GM19240 (cell line): ENCODE measurements around the gene ZNF579.
A peak's percentile ranks its signal among the peaks of the same experiment; 100 is the strongest.

Source experiments
- DNase-seq: peaks from one replicate; pipeline ENCODE4 v3.0.0; 2011; ENCODE audit warnings: low spot score; ENCODE audit not compliant: insufficient read length

The ZNF579 gene

DNA sequence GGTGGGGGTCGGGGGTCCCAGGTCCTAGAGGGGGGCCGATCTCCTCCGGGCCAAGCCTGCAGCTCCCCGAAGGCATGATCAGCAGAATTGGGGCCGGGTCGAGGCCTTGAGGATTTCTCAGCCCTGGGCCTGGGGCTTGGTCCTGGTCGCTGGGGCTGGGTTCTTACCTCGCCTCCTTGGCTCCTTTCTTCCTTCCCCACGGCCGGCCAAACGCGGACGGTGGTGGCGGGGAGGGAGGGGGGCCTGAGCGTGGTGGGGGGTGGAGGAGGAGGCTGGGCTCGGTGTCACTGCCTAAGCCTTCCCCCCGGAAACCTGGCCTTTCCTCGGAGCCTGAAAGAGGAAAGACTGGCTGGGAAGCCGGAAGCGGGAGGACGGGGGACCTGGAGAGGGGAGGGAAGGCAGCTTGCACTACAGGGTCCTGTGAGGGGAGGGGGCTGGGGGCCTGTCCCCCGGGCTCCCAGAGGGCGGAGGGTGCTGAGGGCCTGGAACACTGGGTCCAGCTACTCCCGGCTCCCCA is at the start of gene ZNF579:
Gene ZNF579, minus strand, starts transcription at position 221 of the 517 bp plus-strand sequence. CDS start 1,209 bp downstream, outside the sequence.
- DNase-seq = peak; percentile 90

- DNase-seq = no peak
Measured at GRCh38 chr19:55626350-55626749, 45.7 kb upstream of the ZNF579 start.

DNA sequence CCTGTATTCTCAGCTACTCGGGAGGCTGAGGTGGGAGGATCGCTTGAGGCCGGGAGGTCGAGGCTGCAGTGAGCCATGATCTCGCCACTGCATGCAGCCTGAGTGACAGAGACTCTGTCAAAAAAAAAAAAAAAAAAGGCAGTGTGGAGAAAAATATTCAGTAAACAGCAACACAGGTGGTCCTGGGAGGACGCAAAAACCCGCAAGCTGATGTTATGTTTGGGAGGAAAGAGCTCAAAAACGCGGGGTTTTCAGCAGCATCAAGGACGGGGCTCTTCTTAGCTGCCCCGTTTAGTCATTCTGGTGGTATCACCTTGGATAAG is 44.3 kb upstream of the ZNF579 start:
- no peak for DNase-seq

GRCh38 chr19:55624109-55625003 is 43.7 kb upstream of the ZNF579 start, which contains the start of gene ZNF784:
TSS of gene ZNF784 (minus strand) at chr19:55624566. CDS start at chr19:55624561, 5 bp downstream.
- DNase-seq = peak; percentile 92

GRCh38 chr19:55623561-55623960 is 42.9 kb upstream of the ZNF579 start:
- no peak for DNase-seq

DNA sequence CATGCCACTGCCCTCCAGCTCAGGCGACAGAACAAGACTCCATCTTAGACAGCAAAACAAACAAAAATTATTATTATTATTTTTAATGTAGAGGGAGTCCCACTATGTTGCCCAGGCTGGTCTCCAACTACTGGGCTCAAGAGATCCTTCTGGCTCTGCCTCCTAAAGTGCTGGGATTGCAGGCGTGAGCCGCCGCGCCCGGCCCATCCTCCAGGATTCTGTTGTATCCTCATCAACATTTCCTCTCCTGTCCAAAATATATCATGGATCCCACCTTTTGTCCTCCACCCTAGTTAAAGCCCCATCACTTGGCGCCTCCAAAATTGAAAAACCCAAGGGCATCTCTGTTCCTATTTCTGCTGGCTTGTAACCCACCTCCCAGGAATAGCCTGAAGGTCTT is 42.5 kb upstream of the ZNF579 start:
- no peak for DNase-seq

GRCh38 chr19:55622242-55622969 is 41.8 kb upstream of the ZNF579 start:
- no peak for DNase-seq

DNA sequence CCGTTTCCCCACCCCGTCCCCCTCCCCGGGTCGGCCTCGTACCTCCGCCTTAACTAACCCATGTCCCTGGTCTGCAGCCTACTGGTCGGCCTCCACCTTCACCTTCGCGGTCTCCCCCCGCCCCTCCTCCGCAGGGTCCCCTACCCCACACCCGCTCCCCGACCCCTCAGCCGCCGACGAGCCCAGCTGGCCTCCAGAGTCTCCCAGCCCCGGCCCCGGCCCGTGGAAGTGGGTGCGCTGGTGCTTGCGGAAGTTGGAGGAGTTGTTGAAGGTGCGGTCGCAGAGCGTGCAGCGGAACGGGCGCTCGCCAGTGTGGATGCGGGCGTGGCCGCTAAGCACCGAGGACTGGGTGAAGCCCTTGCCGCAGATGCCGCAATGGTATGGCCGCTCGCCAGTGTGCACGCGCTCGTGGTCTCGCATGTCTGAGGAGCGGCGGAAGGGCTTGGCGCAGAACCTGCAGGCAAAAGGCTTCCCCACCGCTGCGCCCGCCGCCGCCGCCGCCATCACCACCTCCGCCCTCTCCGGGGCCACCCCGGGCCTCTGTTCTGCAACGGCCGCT is 41.1 kb upstream of the ZNF579 start:
- DNase-seq = no peak

- DNase-seq = no peak
Measured at GRCh38 chr19:55621205-55621672, 40.6 kb upstream of the ZNF579 start.

DNA sequence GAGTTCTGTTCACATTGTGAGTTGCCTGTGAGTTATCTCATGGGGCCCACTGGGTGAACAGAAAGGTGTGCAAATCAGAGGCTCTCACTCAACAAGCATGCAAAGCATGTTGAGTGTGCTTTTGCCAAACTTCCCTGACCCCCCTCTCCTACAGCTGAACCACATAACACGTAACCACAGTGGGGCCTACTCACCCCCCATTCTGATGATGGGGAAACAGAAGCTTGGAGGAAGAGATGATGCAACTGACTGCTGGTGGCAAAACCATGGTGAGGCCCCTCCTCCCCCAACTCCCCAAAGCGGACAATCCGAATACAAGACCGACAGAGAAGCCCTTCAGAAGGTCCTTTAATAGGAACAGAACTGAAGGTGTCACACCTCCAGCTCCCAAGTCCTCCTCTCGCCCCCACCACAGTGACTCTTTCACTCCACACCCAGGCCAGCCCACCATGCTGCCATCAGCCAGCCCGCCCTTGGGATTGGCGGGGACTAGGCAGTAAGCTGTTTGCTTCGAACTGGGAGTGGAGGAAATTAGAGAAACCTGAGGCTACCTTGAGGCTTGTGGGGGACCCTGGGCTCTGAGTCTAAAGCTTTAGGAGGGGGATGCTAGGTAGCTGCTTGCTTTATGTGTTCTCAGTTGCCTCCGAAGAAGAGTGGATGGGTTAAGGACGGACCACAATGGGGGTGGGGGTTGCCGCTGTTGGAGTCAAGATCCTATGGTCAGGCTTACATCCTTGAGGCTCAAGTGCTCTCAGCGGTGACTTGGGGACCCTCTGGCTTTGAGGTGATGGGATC is 40.0 kb upstream of the ZNF579 start:
- DNase-seq = no peak

GRCh38 chr19:55619286-55619685 is 38.6 kb upstream of the ZNF579 start:
- no peak for DNase-seq

- no peak for DNase-seq
Measured at GRCh38 chr19:55618426-55618825, 37.8 kb upstream of the ZNF579 start.

- no peak for DNase-seq
Measured at GRCh38 chr19:55617426-55617825, 36.8 kb upstream of the ZNF579 start.

DNA sequence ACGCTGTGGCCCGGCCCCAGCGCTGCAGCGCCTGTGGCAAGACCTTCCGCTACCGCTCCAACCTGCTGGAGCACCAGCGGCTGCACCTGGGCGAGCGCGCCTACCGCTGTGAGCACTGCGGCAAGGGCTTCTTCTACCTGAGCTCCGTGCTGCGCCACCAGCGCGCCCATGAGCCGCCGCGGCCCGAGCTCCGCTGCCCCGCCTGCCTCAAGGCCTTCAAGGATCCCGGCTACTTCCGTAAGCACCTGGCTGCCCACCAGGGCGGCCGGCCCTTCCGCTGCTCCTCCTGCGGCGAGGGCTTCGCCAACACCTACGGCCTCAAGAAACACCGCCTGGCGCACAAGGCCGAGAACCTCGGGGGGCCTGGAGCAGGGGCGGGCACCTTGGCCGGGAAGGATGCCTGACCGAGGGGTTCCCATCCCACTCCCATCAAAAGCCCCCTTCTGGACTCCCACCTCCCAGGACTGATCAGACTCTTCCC is 35.8 kb upstream of the ZNF579 start:
- DNase-seq = no peak

- no peak for DNase-seq
Measured at GRCh38 chr19:55615543-55616394, 35.1 kb upstream of the ZNF579 start.

DNA sequence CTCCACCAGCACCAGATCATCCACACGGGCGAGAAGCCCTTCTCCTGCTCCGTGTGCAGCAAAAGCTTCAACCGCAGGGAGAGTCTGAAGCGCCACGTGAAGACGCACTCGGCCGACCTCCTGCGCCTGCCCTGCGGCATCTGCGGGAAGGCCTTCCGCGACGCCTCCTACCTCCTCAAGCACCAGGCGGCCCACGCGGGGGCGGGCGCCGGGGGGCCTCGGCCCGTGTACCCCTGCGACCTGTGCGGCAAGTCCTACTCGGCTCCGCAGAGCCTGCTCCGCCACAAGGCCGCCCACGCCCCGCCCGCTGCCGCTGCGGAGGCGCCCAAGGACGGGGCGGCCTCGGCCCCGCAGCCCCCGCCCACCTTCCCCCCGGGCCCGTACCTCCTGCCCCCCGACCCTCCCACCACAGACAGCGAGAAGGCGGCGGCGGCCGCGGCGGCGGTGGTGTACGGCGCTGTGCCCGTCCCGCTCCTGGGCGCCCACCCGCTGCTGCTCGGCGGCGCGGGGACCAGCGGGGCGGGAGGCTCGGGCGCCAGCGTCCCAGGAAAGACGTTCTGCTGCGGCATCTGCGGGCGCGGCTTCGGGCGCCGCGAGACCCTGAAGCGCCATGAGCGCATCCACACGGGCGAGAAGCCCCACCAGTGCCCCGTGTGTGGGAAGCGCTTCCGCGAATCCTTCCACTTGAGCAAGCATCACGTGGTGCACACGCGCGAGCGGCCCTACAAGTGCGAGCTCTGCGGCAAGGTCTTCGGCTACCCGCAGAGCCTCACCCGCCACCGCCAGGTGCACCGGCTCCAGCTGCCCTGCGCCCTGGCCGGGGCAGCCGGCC is 34.3 kb upstream of the ZNF579 start:
- DNase-seq = no peak

GRCh38 chr19:55613930-55614710 is 33.5 kb upstream of the ZNF579 start:
- no peak for DNase-seq

GRCh38 chr19:55613396-55613795 is 32.7 kb upstream of the ZNF579 start:
- DNase-seq = no peak
